Liver (tissue), 3 donors: Measurements from ENCODE around the gene CEP83.

ENCODE experiments used
- ATF3 ChIP-seq: IDR thresholded peaks from 2 replicates; pipeline ENCODE4 v1.6.1; 2016; ENCODE audit warnings: antibody characterized with exemption
- CTCF ChIP-seq: fragments of 150-350 bp; IDR thresholded peaks from 2 replicates; pipeline ENCODE4 v1.5.1; 2017; ENCODE audit warnings: improper control_type of control experiment, low read depth, low read length; ENCODE audit not compliant: missing input control
- EGR1 ChIP-seq, 2 donors: IDR thresholded peaks; 2 replicates each; pipeline ENCODE4 v1.6.1; 2016 to 2018; ENCODE audit warnings: antibody characterized with exemption in 2 of 2, low read depth in 2 of 2
- JUND ChIP-seq, 2 donors: IDR thresholded peaks; 2 replicates each; pipeline ENCODE4 v1.6.1; 2016; ENCODE audit warnings: antibody characterized with exemption in 2 of 2
- REST ChIP-seq: IDR thresholded peaks from 2 replicates; pipeline ENCODE4 v1.6.1; 2016; ENCODE audit warnings: antibody characterized with exemption, mild to moderate bottlenecking
- RXRA ChIP-seq, 2 donors: IDR thresholded peaks; 2 replicates each; pipeline ENCODE4 v1.6.1; 2017 to 2018; ENCODE audit warnings: antibody characterized with exemption in 2 of 2, mild to moderate bottlenecking in 1 of 2
- TAF1 ChIP-seq: conservative IDR thresholded peaks from 2 replicates; pipeline ENCODE4 v1.6.1; 2016; ENCODE audit warnings: antibody characterized with exemption, mild to moderate bottlenecking
- YY1 ChIP-seq: IDR thresholded peaks from 2 replicates; pipeline ENCODE4 v1.6.1; 2016; ENCODE audit warnings: antibody characterized with exemption, mild to moderate bottlenecking
- donor health status: healthy.
- donor health status: healthy.

- TF ChIP-seq CTCF (no peak), RXRA (IDR thresholded peaks at IDR 0.05) (no peak), REST (no peak), EGR1 (IDR thresholded peaks at IDR 0.05; ENCODE audit: low read depth in 2 of 2) (no peak), ATF3 (no peak), TAF1 (no peak), YY1 (no peak), JUND (IDR thresholded peaks at IDR 0.05) (no peak)
Observed at GRCh38 chr12:94309373-94309772, 150.3 kb downstream of the CEP83 start.
